ENCODE measurements around the gene GPC6.

DNA sequence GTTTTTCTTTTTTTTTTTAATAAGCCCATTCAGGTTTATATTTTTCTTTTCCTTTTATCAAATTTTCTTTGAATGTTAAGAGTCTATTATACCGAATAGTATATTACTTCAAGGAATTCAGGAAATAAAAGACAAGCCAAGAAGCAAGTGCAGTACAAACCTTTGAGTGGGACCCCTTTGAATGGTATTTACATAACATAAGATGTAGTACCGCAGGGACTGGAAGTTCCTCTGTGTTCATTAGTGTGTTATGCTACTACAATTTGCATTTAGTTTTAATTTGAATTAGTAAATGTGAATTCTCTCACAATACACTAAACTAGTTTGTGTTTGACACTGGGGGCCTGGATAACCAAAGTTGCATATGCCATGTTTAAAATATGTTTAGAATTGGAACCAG, 913.4 kb downstream of the GPC6 start:
- TF ChIP-seq POLR2A (IDR thresholded peaks at IDR 0.05) (no peak), POLR2AphosphoS5 (IDR thresholded peaks at IDR 0.05) (no peak)
- TF ChIP-seq, protein P1, sequence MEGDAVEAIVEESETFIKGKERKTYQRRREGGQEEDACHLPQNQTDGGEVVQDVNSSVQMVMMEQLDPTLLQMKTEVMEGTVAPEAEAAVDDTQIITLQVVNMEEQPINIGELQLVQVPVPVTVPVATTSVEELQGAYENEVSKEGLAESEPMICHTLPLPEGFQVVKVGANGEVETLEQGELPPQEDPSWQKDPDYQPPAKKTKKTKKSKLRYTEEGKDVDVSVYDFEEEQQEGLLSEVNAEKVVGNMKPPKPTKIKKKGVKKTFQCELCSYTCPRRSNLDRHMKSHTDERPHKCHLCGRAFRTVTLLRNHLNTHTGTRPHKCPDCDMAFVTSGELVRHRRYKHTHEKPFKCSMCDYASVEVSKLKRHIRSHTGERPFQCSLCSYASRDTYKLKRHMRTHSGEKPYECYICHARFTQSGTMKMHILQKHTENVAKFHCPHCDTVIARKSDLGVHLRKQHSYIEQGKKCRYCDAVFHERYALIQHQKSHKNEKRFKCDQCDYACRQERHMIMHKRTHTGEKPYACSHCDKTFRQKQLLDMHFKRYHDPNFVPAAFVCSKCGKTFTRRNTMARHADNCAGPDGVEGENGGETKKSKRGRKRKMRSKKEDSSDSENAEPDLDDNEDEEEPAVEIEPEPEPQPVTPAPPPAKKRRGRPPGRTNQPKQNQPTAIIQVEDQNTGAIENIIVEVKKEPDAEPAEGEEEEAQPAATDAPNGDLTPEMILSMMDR (IDR thresholded peaks at IDR 0.05), result no peak
